Tibial artery (tissue), 4 donors: ENCODE results near the gene TMEM132D.

Source experiments
- DNase-seq, 2 donors: peaks; one replicate each; pipeline ENCODE4 v3.0.0-alpha.2; 2019
- H3K27ac ChIP-seq, 2 donors: fragments of 200-600 bp; sonication (generic) in 1 of 2; 1 replicate in 1 of 2; 2 replicates in 1 of 2; pipeline ENCODE4 v1.5.1; 2018 to 2019; ENCODE audit warnings: mild to moderate bottlenecking in 1 of 2
- H3K27me3 ChIP-seq, 2 donors: fragments of 200-600 bp; sonication (generic) in 1 of 2; one replicate each; pipeline versions ENCODE4 v1.5.1 to v1.6.0; 2016 to 2019
- H3K36me3 ChIP-seq, 3 donors: fragments of 200-600 bp; sonication (generic) in 2 of 3; one replicate each; pipeline ENCODE4 v1.5.1; 2016 to 2019; ENCODE audit warnings: mild to moderate bottlenecking in 2 of 3
- H3K4me1 ChIP-seq, 4 donors: fragments of 200-600 bp; sonication (generic) in 2 of 4; 1 replicate in 3 of 4; 2 replicates in 1 of 4; pipeline ENCODE4 v1.5.1; 2016 to 2019
- H3K4me3 ChIP-seq, 2 donors: fragments of 200-600 bp; sonication (generic) in 1 of 2; 1 replicate in 1 of 2; 2 replicates in 1 of 2; pipeline ENCODE4 v1.5.1; 2018 to 2019; ENCODE audit warnings: mild to moderate bottlenecking in 2 of 2
- H3K9me3 ChIP-seq, 3 donors: fragments of 200-600 bp; sonication (generic) in 1 of 3; one replicate each; pipeline ENCODE4 v1.5.1; 2016 to 2019
- CTCF ChIP-seq, 2 experiments: fragments of 200-600 bp in 1 of 2; fragments of 450-650 bp in 1 of 2; IDR thresholded peaks; one replicate each; pipeline ENCODE4 v1.5.1; 2017 to 2019; ENCODE audit warnings: antibody characterized with exemption in 2 of 2, mild to moderate bottlenecking in 1 of 2, moderate library complexity in 1 of 2
- intact Hi-C: fragments of 100-400 bp; cut with DNase I; formaldehyde crosslinking; loops from one replicate; pipeline ENCODE4 v1.15.0; 2023; ENCODE audit warnings: low total_unique reads

The TMEM132D gene

GRCh38 chr12:129494260-129494659 is 409.6 kb downstream of the TMEM132D start:
- no peak for DNase-seq

GRCh38 chr12:129489100-129489676 is 414.6 kb downstream of the TMEM132D start:
- Histone ChIP-seq H3K27me3 (no peaks in the 10 kb centered on the region), H3K9me3 (no peaks in the 10 kb centered on the region), H3K27ac (no peak overlapping the region), H3K4me1 (no peaks in the 10 kb centered on the region), H3K36me3 (no peaks in the 10 kb centered on the region), H3K4me3 (no peak overlapping the region)
- intact Hi-C loops, result no loop called here
- TF ChIP-seq CTCF (IDR thresholded peaks at IDR 0.05), result no peak
- DNase-seq, result no peak

More at GRCh38 chr12:129494260-129494659, 409.6 kb downstream of the TMEM132D start:
- H3K27ac ChIP-seq, result no peak overlapping the region
- H3K27me3 ChIP-seq, result no peaks in the 10 kb centered on the region
- H3K36me3 ChIP-seq, result no peaks in the 10 kb centered on the region
- TF ChIP-seq CTCF (IDR thresholded peaks at IDR 0.05), result no peak
- intact Hi-C loops, result no loop called here
- H3K9me3 ChIP-seq, result no peaks in the 10 kb centered on the region
- no peak overlapping the region for H3K4me3 ChIP-seq
- no peaks in the 10 kb centered on the region for H3K4me1 ChIP-seq

GRCh38 chr12:129486931-129487330 is 416.9 kb downstream of the TMEM132D start:
- no peak for TF ChIP-seq CTCF (IDR thresholded peaks at IDR 0.05)
- H3K27ac ChIP-seq, result no peak overlapping the region
- intact Hi-C loops, result no loop called here
- DNase-seq, result no peak
- no peaks in the 10 kb centered on the region for H3K4me1 ChIP-seq
- H3K9me3 ChIP-seq, result no peaks in the 10 kb centered on the region
- no peaks in the 10 kb centered on the region for H3K27me3 ChIP-seq
- no peaks in the 10 kb centered on the region for H3K36me3 ChIP-seq
- H3K4me3 ChIP-seq, result no peak overlapping the region

- no peak for TF ChIP-seq CTCF (IDR thresholded peaks at IDR 0.05)
- H3K4me1 ChIP-seq, result no peaks in the 10 kb centered on the region
- no peaks in the 10 kb centered on the region for H3K27me3 ChIP-seq
- DNase-seq, result no peak
- peaks cover 0 to 3% (median 0%) of the 10 kb centered on the region in 3 donors for H3K9me3 ChIP-seq
- intact Hi-C loops, result no loop called here
- no peak overlapping the region for H3K4me3 ChIP-seq
- no peak overlapping the region for H3K27ac ChIP-seq
- H3K36me3 ChIP-seq, result no peaks in the 10 kb centered on the region
Observed at GRCh38 chr12:129483111-129483893, 420.5 kb downstream of the TMEM132D start.

GRCh38 chr12:129481921-129482320 is 421.9 kb downstream of the TMEM132D start:
- intact Hi-C loops, result no loop called here
- DNase-seq, result no peak
- Histone ChIP-seq H3K27me3 (no peaks in the 10 kb centered on the region), H3K27ac (no peak overlapping the region), H3K4me1 (no peaks in the 10 kb centered on the region), H3K36me3 (no peaks in the 10 kb centered on the region), H3K4me3 (no peak overlapping the region), H3K9me3 (peaks cover 0 to 3% (median 0%) of the 10 kb centered on the region in 3 donors)
- TF ChIP-seq CTCF (IDR thresholded peaks at IDR 0.05), result no peak
